GM19467 (cell line): ENCODE data around the gene AMIGO1.

Experiments
- ATAC-seq: cut with Tn5 transposase; IDR thresholded peaks from one replicate; pipeline ENCODE4 v1.9.1; 2021; ENCODE audit warnings: mild to moderate bottlenecking, moderate library complexity; ENCODE audit not compliant: unreplicated experiment

AMIGO1 gene, protein sequence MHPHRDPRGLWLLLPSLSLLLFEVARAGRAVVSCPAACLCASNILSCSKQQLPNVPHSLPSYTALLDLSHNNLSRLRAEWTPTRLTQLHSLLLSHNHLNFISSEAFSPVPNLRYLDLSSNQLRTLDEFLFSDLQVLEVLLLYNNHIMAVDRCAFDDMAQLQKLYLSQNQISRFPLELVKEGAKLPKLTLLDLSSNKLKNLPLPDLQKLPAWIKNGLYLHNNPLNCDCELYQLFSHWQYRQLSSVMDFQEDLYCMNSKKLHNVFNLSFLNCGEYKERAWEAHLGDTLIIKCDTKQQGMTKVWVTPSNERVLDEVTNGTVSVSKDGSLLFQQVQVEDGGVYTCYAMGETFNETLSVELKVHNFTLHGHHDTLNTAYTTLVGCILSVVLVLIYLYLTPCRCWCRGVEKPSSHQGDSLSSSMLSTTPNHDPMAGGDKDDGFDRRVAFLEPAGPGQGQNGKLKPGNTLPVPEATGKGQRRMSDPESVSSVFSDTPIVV

GRCh38 chr1:109509176-109510134 lies at the start of gene AMIGO1:
Gene AMIGO1 (minus strand): TSS chr1:109509727. CDS start chr1:109508912, 815 bp downstream.
- no peak for ATAC-seq

DNA sequence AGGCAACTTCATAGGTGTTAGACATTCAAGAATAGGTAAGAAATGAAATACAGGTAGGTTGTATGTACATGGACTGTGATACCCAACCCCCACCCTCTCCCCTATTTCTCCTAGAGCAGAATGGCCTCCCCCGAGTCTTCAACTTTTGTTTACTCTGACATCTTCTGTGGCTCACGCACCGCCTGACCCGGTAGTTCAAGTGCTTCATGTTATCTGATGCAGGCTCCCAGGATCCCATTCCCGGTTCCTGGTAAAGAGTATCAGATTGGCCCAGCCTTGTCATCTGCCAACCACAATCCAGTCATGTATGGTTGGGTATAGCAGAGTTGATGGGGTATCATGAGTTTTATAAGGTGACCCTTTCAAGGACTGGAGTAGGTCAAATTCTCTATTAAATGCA lies 48.0 kb upstream of the AMIGO1 start:
- ATAC-seq: no peak

GRCh38 chr1:109556563-109556962 lies 47.0 kb upstream of the AMIGO1 start:
- ATAC-seq: no peak

DNA sequence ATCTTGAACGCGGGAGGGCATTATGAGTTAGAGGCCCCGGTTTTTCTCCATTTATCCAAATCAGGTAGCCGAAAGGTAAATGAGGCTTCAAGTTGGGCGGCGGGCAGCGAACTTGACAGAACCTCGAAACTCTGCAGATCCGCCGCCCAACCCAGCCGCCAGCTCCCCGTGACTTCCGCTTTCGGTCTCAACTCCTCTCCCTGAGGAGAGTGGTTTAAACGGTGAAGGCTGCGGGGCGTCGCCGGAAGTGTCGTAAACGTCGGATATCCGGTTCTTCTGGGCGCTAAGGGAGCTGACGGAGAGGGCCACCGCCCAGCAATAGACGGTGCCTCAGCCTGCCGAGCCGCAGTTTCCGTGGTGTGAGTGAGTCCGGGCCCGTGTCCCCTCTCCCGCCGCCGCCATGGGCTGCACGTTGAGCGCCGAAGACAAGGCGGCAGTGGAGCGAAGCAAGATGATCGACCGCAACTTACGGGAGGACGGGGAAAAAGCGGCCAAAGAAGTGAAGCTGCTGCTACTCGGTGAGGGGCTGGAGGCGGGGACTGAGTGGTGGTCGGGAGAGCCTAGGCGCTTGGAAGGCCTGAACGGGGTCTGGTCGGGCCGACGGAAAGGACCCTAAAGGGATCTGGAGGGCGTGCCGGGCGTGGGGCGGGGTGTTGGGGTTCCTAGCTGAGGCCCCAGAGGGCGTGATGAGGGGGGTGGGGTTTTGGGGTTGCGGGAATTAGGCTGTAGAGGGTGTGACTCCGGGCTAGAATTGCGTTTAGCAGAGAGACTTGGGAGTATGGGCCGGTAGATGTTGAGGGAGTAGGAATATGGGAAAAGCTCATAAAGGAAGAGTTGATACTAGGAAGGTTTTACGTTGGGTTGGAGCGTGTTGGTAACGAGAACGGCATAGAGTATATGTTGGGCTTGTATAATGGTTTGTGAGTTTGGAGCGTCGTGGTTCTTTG lies 39.1 kb upstream of the AMIGO1 start, which contains the start of gene GNAI3:
TSS of gene GNAI3 (plus strand) at position 295 of the 947 bp plus-strand sequence. CDS start at position 401, 106 bp downstream.
- ATAC-seq: peak; percentile 83

GRCh38 chr1:109547463-109548320 lies 38.2 kb upstream of the AMIGO1 start:
- peak; percentile 4 for ATAC-seq

- ATAC-seq: no peak
Measured at GRCh38 chr1:109546311-109547109, 37.0 kb upstream of the AMIGO1 start.

DNA sequence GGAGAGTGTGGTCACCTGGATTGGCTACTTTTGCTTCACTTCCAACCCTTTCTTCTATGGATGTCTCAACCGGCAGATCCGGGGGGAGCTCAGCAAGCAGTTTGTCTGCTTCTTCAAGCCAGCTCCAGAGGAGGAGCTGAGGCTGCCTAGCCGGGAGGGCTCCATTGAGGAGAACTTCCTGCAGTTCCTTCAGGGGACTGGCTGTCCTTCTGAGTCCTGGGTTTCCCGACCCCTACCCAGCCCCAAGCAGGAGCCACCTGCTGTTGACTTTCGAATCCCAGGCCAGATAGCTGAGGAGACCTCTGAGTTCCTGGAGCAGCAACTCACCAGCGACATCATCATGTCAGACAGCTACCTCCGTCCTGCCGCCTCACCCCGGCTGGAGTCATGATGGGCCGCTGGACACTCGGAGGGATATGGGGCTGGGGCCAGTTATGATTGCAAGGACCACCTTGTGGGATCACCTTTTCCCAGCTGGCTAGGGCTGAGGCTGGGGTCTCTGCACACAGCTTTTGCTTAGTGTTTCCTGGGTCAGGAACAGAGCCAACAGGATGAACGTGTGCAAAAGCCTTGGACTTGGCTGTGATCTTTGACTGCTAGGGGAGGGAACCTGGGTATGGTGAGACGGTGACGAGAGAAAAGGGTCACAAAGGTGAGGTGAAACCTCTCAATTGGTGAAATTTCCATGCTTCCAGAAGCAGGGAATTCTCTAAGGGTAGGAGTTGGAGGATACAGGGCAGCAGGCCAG lies 34.6 kb upstream of the AMIGO1 start:
- no peak for ATAC-seq

DNA sequence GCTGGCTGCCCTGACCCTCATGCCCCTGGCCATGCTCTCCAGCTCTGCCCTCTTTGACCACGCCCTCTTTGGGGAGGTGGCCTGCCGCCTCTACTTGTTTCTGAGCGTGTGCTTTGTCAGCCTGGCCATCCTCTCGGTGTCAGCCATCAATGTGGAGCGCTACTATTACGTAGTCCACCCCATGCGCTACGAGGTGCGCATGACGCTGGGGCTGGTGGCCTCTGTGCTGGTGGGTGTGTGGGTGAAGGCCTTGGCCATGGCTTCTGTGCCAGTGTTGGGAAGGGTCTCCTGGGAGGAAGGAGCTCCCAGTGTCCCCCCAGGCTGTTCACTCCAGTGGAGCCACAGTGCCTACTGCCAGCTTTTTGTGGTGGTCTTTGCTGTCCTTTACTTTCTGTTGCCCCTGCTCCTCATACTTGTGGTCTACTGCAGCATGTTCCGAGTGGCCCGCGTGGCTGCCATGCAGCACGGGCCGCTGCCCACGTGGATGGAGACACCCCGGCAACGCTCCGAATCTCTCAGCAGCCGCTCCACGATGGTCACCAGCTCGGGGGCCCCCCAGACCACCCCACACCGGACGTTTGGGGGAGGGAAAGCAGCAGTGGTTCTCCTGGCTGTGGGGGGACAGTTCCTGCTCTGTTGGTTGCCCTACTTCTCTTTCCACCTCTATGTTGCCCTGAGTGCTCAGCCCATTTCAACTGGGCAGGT lies 33.9 kb upstream of the AMIGO1 start:
- ATAC-seq: no peak

GRCh38 chr1:109542657-109543056 lies 33.1 kb upstream of the AMIGO1 start:
- ATAC-seq: no peak

- ATAC-seq: no peak
Measured at GRCh38 chr1:109541102-109541501, 31.6 kb upstream of the AMIGO1 start.

DNA sequence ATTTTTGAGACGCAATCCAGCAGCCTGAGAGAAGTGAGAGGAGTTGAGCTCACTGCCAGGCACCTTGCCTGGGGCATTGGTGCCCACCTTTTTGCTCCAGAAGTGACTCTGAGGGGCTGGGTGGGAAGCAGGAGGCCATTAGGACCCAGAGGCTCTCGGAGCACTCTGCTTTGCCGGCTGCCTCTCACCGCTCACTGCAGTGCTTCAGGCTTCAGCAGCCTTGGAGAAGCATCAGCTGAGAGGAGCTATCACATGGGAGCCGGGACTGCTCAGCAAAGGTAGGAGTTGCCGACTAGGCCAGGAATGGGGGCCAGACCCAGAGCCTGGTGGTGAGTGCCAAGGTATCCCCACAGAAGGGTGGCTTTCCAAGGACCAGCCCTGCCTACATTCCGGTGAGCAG lies 30.1 kb upstream of the AMIGO1 start, which contains the start of gene GPR61:
TSS of gene GPR61 (plus strand) at position 197 of the 400 bp plus-strand sequence. CDS start 3,151 bp downstream, outside the sequence.
- no peak for ATAC-seq

DNA sequence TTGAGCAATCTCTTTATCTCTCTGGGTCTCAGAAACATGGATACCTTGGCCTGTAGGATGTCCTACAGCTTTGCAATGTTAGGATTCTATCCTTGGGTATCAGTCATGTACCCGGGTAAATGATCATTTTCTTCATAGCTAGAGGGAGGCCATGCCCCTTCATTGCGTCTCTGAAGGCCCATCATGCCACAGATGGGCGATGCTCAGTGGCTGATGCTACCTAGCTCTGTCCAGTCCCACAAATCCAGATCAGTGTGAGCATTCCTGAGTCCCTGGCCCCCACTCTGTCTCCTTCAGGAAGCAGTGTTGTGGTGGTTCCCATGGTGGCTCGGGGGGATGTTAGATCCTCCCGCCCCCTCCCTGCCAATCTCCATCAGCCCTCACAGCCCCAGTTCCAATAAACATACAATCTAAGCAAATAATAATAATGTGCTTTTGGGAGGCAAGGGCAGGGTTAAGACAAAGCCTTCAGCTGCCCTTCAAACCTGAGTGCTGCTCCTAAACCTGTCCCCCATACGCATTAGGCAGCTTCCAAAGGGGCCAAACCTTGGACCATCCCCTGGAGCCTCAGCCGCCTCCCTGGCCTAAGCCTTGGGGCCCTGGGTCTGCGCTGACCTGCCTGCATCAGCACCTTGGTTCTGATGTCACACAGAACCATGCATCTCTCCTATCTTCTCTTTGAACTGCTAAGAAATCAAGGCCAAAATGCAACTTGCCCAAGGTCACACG lies 29.5 kb upstream of the AMIGO1 start:
- ATAC-seq: no peak

- no peak for ATAC-seq
Measured at GRCh38 chr1:109537450-109538178, 28.1 kb upstream of the AMIGO1 start.

- ATAC-seq: no peak
Measured at GRCh38 chr1:109535971-109536491, 26.5 kb upstream of the AMIGO1 start.

- no peak for ATAC-seq
Measured at GRCh38 chr1:109535481-109535880, 26.0 kb upstream of the AMIGO1 start.
